ENCODE data around the gene GZMH. TPM values are rescaled to one million over a fixed set of nuclear protein-coding genes. Genes with fewer than 3 reads are reported as not detected.
"Not testable (repeated sequence)": the region's sequence is repeated elsewhere in the genome, so short reads cannot be mapped to it uniquely, and the experiment has no call there.

The GZMH gene
- total RNA-seq, 1 donor from 2014 or later = 0.86 TPM

- no peak for ATAC-seq (ENCODE audit: poor library complexity)
- no peak for DNase-seq
- intact Hi-C loops (cut with DNase I) = no loop called here
These were observed 3.9 kb downstream of the GZMH start for GRCh38 chr14:24605435-24606190.

GRCh38 chr14:24597403-24597802, 12.1 kb downstream of the GZMH start:
- no peak for DNase-seq
- ATAC-seq (ENCODE audit: poor library complexity) = no peak
- intact Hi-C loops (cut with DNase I) = no loop called here

- intact Hi-C loops (cut with DNase I) = no loop called here
These were observed 14.2 kb downstream of the GZMH start for GRCh38 chr14:24595073-24595808.

GRCh38 chr14:24591004-24591403, 18.5 kb downstream of the GZMH start:
- ATAC-seq (ENCODE audit: poor library complexity); intact Hi-C loops (cut with DNase I); DNase-seq: not testable (repeated sequence)

More at GRCh38 chr14:24595073-24595808, 14.2 kb downstream of the GZMH start:
- no peak for DNase-seq
- ATAC-seq (ENCODE audit: poor library complexity) = no peak

GRCh38 chr14:24584402-24584801, 25.1 kb downstream of the GZMH start:
- ATAC-seq (ENCODE audit: poor library complexity); intact Hi-C loops (cut with DNase I); DNase-seq: not testable (repeated sequence)

GRCh38 chr14:24578558-24578957, 30.9 kb downstream of the GZMH start:
- intact Hi-C loops (cut with DNase I) = no loop called here
- no peak for ATAC-seq (ENCODE audit: poor library complexity)
- DNase-seq = no peak

GRCh38 chr14:24576771-24577170, 32.7 kb downstream of the GZMH start:
- ATAC-seq (ENCODE audit: poor library complexity) (no peak), DNase-seq (no peak)
- intact Hi-C loops (cut with DNase I) = no loop called here

- no peak for ATAC-seq (ENCODE audit: poor library complexity)
- DNase-seq = no peak
- intact Hi-C loops (cut with DNase I) = no loop called here
These were observed 33.3 kb downstream of the GZMH start, which contains the start of gene CTSG for GRCh38 chr14:24576182-24576581. TSS of gene CTSG (minus strand) at chr14:24576250. CDS start at chr14:24576223, 27 bp downstream.

- DNase-seq = no peak
- intact Hi-C loops (cut with DNase I) = no loop called here
- ATAC-seq (ENCODE audit: poor library complexity) = no peak
These were observed 35.2 kb downstream of the GZMH start for GRCh38 chr14:24574206-24574774.

GRCh38 chr14:24566318-24566717, 43.2 kb downstream of the GZMH start:
- DNase-seq (no peak), ATAC-seq (ENCODE audit: poor library complexity) (no peak)
- intact Hi-C loops (cut with DNase I) = no loop called here

- no peak for ATAC-seq (ENCODE audit: poor library complexity)
- intact Hi-C loops (cut with DNase I) = no loop called here
- no peak for DNase-seq
These were observed 43.7 kb downstream of the GZMH start for GRCh38 chr14:24565766-24566165.

GRCh38 chr14:24563505-24563904, 46.0 kb downstream of the GZMH start:
- ATAC-seq (ENCODE audit: poor library complexity) (no peak), DNase-seq (no peak)
- intact Hi-C loops (cut with DNase I) = no loop called here

GRCh38 chr14:24556756-24557155, 52.7 kb downstream of the GZMH start:
- DNase-seq (no peak), ATAC-seq (ENCODE audit: poor library complexity) (no peak)
- intact Hi-C loops (cut with DNase I) = no loop called here

Other genes with a start within 250 kb of the GZMH start
- gene NFATC4, start 241.5 kb downstream of the GZMH start, total RNA-seq = 25.6 TPM
- 8.8 TPM for gene NYNRIN, start 210.7 kb downstream of the GZMH start, total RNA-seq
- 0.65 TPM for gene CBLN3, start 180.0 kb downstream of the GZMH start, total RNA-seq
- 22.5 TPM for gene KHNYN, start 179.7 kb downstream of the GZMH start, total RNA-seq
- 84.7 TPM for gene SDR39U1, start 166.9 kb downstream of the GZMH start, total RNA-seq
- gene CMA1, start 101.4 kb downstream of the GZMH start, total RNA-seq = 1.9 TPM
- 2.4 TPM for gene CTSG, start 33.4 kb downstream of the GZMH start, total RNA-seq
- 1.3 TPM for gene GZMB, start 24.5 kb upstream of the GZMH start, total RNA-seq